SK-N-SH (cell line): Measurements from ENCODE around the gene RALY. TPM values are rescaled to one million over a fixed set of nuclear protein-coding genes. Genes with fewer than 3 reads are reported as not detected.

Source experiments
- CTCF ChIA-PET: fragments of 300-600, 350-600 bp; formaldehyde crosslinking; extraction: SDS; loops from one replicate; lab custom pipeline; 2021; lab: Yijun Ruan, JAX
- POLR2A ChIA-PET: fragments of 350-600 bp; sonication (Branson Sonifier 250); formaldehyde crosslinking; extraction: SDS; loops from one replicate; lab custom pipeline; 2020; ENCODE audit warnings: antibody characterized with exemption, inconsistent platforms; lab: Yijun Ruan, JAX
- DNase-seq: peaks from one replicate; pipeline ENCODE4 v3.0.0; 2012
- H2AFZ ChIP-seq: fragments of 200-600 bp; sonication (generic); 2 replicates; pipeline ENCODE4 v1.8.1; 2016; ENCODE audit warnings: antibody characterized with exemption, mild to moderate bottlenecking, low read depth
- H3F3A ChIP-seq: fragments of 200-600 bp; sonication (generic); replicated peaks from 2 replicates; pipeline ENCODE3; 2016; ENCODE audit warnings: antibody characterized with exemption, mild to moderate bottlenecking; ENCODE audit not compliant: insufficient read depth
- H3K27ac ChIP-seq, 2 experiments: fragments of 200-500 bp in 1 of 2; fragments of 200-600 bp in 1 of 2; sonication (Bioruptor generic) in 1 of 2; sonication (generic), shearing (Covaris generic) in 1 of 2; 2 replicates each; pipeline versions ENCODE4 v1.5.1 to v1.6.1; 2014 to 2016; ENCODE audit warnings: low read depth in 2 of 2, inconsistent platforms in 1 of 2, low read length in 1 of 2, mild to moderate bottlenecking in 1 of 2, mixed read lengths in 1 of 2
- H3K27me3 ChIP-seq: fragments of 200-600 bp; sonication (generic), shearing (Covaris generic); 2 replicates; pipeline ENCODE4 v1.6.1; 2016; ENCODE audit warnings: mixed run types; ENCODE audit not compliant: insufficient read depth
- H3K36me3 ChIP-seq, 2 experiments: fragments of 200-500 bp in 1 of 2; fragments of 200-600 bp in 1 of 2; sonication (Bioruptor generic) in 1 of 2; sonication (generic) in 1 of 2; replicated peaks in 1 of 2; 2 replicates each; pipeline versions ENCODE3 to v1.5.1; 2014 to 2016; ENCODE audit warnings: low read length in 1 of 2, mild to moderate bottlenecking in 1 of 2; ENCODE audit not compliant: insufficient read depth in 2 of 2, control insufficient read depth in 1 of 2
- H3K4me1 ChIP-seq, 2 experiments: fragments of 200-500 bp in 1 of 2; fragments of 200-600 bp in 1 of 2; sonication (Bioruptor generic) in 1 of 2; sonication (generic), shearing (Covaris generic) in 1 of 2; 2 replicates each; pipeline versions ENCODE4 v1.5.1 to v1.6.1; 2014 to 2016; ENCODE audit warnings: low read depth in 1 of 2, low read length in 1 of 2, mixed run types in 1 of 2; ENCODE audit not compliant: insufficient read depth in 2 of 2, control insufficient read depth in 1 of 2
- H3K4me2 ChIP-seq: fragments of 200-600 bp; sonication (generic), shearing (Covaris generic); 2 replicates; pipeline ENCODE4 v1.6.1; 2017; ENCODE audit warnings: mixed run types
- H3K4me3 ChIP-seq, 2 experiments: fragments of 200-500 bp in 1 of 2; fragments of 200-600 bp in 1 of 2; sonication (Bioruptor generic) in 1 of 2; sonication (generic), shearing (Covaris generic) in 1 of 2; 2 replicates each; pipeline versions ENCODE4 v1.5.1 to v1.8.1; 2014 to 2016; ENCODE audit warnings: low read depth in 2 of 2, inconsistent platforms in 1 of 2, low read length in 1 of 2, mild to moderate bottlenecking in 1 of 2, mixed read lengths in 1 of 2, moderate library complexity in 1 of 2
- H3K79me2 ChIP-seq: fragments of 200-600 bp; sonication (generic); 2 replicates; pipeline ENCODE4 v1.8.1; 2017; ENCODE audit warnings: mild to moderate bottlenecking; ENCODE audit not compliant: insufficient read depth
- H3K9ac ChIP-seq: fragments of 200-600 bp; sonication (generic); 2 replicates; pipeline ENCODE4 v1.6.1; 2017; ENCODE audit warnings: mixed run types
- H3K9me2 ChIP-seq: fragments of 200-600 bp; sonication (generic); 2 replicates; pipeline ENCODE4 v1.6.1; 2017; ENCODE audit warnings: mixed run types
- H3K9me3 ChIP-seq: fragments of 200-600 bp; sonication (generic); 2 replicates; pipeline ENCODE4 v1.6.1; 2017; ENCODE audit warnings: mixed run types, mild to moderate bottlenecking, moderate library complexity
- H4K20me1 ChIP-seq: fragments of 200-600 bp; sonication (generic); 2 replicates; pipeline ENCODE4 v1.6.1; 2017; ENCODE audit warnings: mild to moderate bottlenecking, mixed run types; ENCODE audit not compliant: insufficient read depth
- CHD2 ChIP-seq: fragments of 150-350 bp; IDR thresholded peaks from 2 replicates; pipeline ENCODE4 v1.6.1; 2018; ENCODE audit warnings: low read length; ENCODE audit not compliant: partially characterized antibody
- EZH2phosphoT487 ChIP-seq: fragments of 200-600 bp; sonication (generic); IDR thresholded peaks from 2 replicates; pipeline ENCODE4 v1.6.1; 2017; ENCODE audit warnings: low read depth, mixed run types, mild to moderate bottlenecking, antibody characterized with exemption, moderate library complexity, borderline replicate concordance
- FOXM1 ChIP-seq: IDR thresholded peaks from 2 replicates; pipeline ENCODE4 v1.4.0; 2012; ENCODE audit warnings: low read depth, mild to moderate bottlenecking
- GABPA ChIP-seq: IDR thresholded peaks from 2 replicates; pipeline ENCODE4 v1.4.0; 2012; ENCODE audit warnings: low read depth, mild to moderate bottlenecking
- IRF3 ChIP-seq: fragments of 150-350 bp; IDR thresholded peaks from 2 replicates; pipeline ENCODE4 v1.6.1; 2016; ENCODE audit warnings: mild to moderate bottlenecking, low read depth, low read length
- JUND ChIP-seq: IDR thresholded peaks from 2 replicates; pipeline ENCODE4 v1.4.0; 2012
- MEF2A ChIP-seq: IDR thresholded peaks from 2 replicates; pipeline ENCODE4 v1.4.0; 2012; ENCODE audit warnings: low read depth, borderline replicate concordance
- MXI1 ChIP-seq: IDR thresholded peaks from 2 replicates; pipeline ENCODE4 v1.6.1; 2012; ENCODE audit warnings: mild to moderate bottlenecking, low read depth, low read length, improper control_type of control experiment
- POLR2AphosphoS5 ChIP-seq: IDR thresholded peaks from 2 replicates; pipeline ENCODE4 v1.6.1; 2012; ENCODE audit warnings: low read depth, low read length
- RAD21 ChIP-seq: IDR thresholded peaks from 2 replicates; pipeline ENCODE4 v1.6.1; 2012; ENCODE audit warnings: mild to moderate bottlenecking, low read length
- RCOR1 ChIP-seq: fragments of 150-350 bp; IDR thresholded peaks from 2 replicates; pipeline ENCODE4 v1.6.1; 2017; ENCODE audit warnings: antibody characterized with exemption, low read length
- RXRA ChIP-seq: IDR thresholded peaks from 2 replicates; pipeline ENCODE4 v1.4.0; 2012; ENCODE audit warnings: low read depth, mild to moderate bottlenecking, borderline replicate concordance
- WGBS: methylation state at CpG from one replicate; pipeline ENCODE4 v1.1.6; 2017; ENCODE audit warnings: low lambda C conversion rate; 5-methylcytosine and 5-hydroxymethylcytosine counted together
- polyA plus RNA-seq, 3 experiments: library from polyadenylated mRNA; depleted of rRNA; stranded (reverse); fragments of >200 nt; gene quantifications; 2 replicates each; pipeline ENCODE4 v1.2.3, GENCODE V29; 2012

RALY gene
- polyA plus RNA-seq, 1 of the 3 experiments (the other 2 are of a cell fraction): 130 TPM

GRCh38 chr20:33995053-33995831, 1.5 kb downstream of the RALY start:
- POLR2A ChIA-PET: interaction anchor here (1.2 to 2.4 kb wide), 2 partner anchors 15 to 27 kb away, joined by 4 to 9 read pairs; no protein-coding TSS in a partner anchor
- peaks cover 59% of the 10 kb centered on the region for H4K20me1 ChIP-seq
- no peak for DNase-seq

GRCh38 chr20:33999025-33999649, 5.4 kb downstream of the RALY start:
- ChIA-PET CTCF (interaction anchor here (0.6 to 1.2 kb wide), 2 partner anchors 13 to 339 kb away, joined by 3 read pairs; no protein-coding TSS in a partner anchor), POLR2A (no interaction called here)
- Histone ChIP-seq H3K27ac (no peak overlapping the region; a peak in 1 of 4 replicates), H3K4me1 (peaks cover 9 to 28% of the 10 kb centered on the region in 2 experiments; a peak in 3 of 4 replicates), H2AFZ (no peak overlapping the region), H3F3A (peaks cover 8% of the 10 kb centered on the region), H3K79me2 (peaks cover 100% of the 10 kb centered on the region), H3K27me3 (no peaks in the 10 kb centered on the region), H4K20me1 (peaks cover 96% of the 10 kb centered on the region), H3K9ac (no peak overlapping the region), H3K9me3 (no peaks in the 10 kb centered on the region), H3K4me2 (no peak overlapping the region), H3K4me3 (no peak overlapping the region), H3K36me3 (peaks cover 3 to 12% of the 10 kb centered on the region in 2 experiments), H3K9me2 (no peaks in the 10 kb centered on the region)
- TF ChIP-seq RXRA (no peak), RCOR1 (no peak)
- DNase-seq: no peak
- 88% methylated on average over 7 of the region's 7 CpGs for WGBS

More at GRCh38 chr20:33995053-33995831, 1.5 kb downstream of the RALY start:
- Histone ChIP-seq H3K27me3 (no peaks in the 10 kb centered on the region), H2AFZ (no peak overlapping the region), H3K4me3 (peak overlapping the region; percentile 87 to 88), H3K4me1 (peaks cover 21 to 32% of the 10 kb centered on the region in 2 experiments; a peak in 3 of 4 replicates), H3F3A (peaks cover 8% of the 10 kb centered on the region), H3K9ac (peak overlapping the region; percentile 99), H3K27ac (peak overlapping the region; percentile 94 to 96; a peak in 3 of 4 replicates), H3K79me2 (peaks cover 74% of the 10 kb centered on the region), H3K36me3 (peaks cover 0 to 6% of the 10 kb centered on the region in 2 experiments), H3K9me2 (no peaks in the 10 kb centered on the region), H3K4me2 (peak overlapping the region; percentile 84), H3K9me3 (no peaks in the 10 kb centered on the region)
- CTCF ChIA-PET: interaction anchor here (1.7 to 2.7 kb wide), 2 partner anchors 27 to 75 kb away, joined by 7 to 13 read pairs; no protein-coding TSS in a partner anchor
- 33% methylated on average over 7 of the region's 8 CpGs for WGBS
- TF ChIP-seq CHD2: no peak

- TF ChIP-seq FOXM1 (no peak), MEF2A (no peak), EZH2phosphoT487 (no peak), MXI1 (no peak), RXRA (no peak), GABPA (no peak), RAD21 (no peak), POLR2AphosphoS5 (no peak), JUND (no peak), IRF3 (no peak)
- peaks cover 98% of the 10 kb centered on the region for H4K20me1 ChIP-seq
- peaks cover 3 to 12% of the 10 kb centered on the region in 2 experiments for H3K36me3 ChIP-seq
- no peak for DNase-seq
- H3K9ac ChIP-seq: no peak overlapping the region
- H3K27ac ChIP-seq: peak overlapping the region in 1 of 2 experiments; percentile 50; a peak in 1 of 4 replicates
- H3K4me3 ChIP-seq: no peak overlapping the region
- 80% methylated on average over 2 of the region's 2 CpGs for WGBS
- H2AFZ ChIP-seq: no peak overlapping the region
- POLR2A ChIA-PET: interaction anchor here (0.9 kb wide), 1 partner anchor 10 kb away, joined by 3 read pairs; no protein-coding TSS in a partner anchor
- no peaks in the 10 kb centered on the region for H3F3A ChIP-seq
- H3K4me2 ChIP-seq: no peak overlapping the region
- CTCF ChIA-PET: interaction anchor here (0.8 to 1.4 kb wide), 3 partner anchors 8 to 68 kb away, joined by 3 to 7 read pairs (median 4); no protein-coding TSS in a partner anchor
- H3K79me2 ChIP-seq: peaks cover 100% of the 10 kb centered on the region
- no peaks in the 10 kb centered on the region for H3K27me3 ChIP-seq
- H3K9me2 ChIP-seq: no peaks in the 10 kb centered on the region
- H3K4me1 ChIP-seq: peaks cover 0 to 17% of the 10 kb centered on the region in 2 experiments; a peak in 3 of 4 replicates
- no peaks in the 10 kb centered on the region for H3K9me3 ChIP-seq
Measured at GRCh38 chr20:34001378-34001777, 7.7 kb downstream of the RALY start.
